Mesenchymal stem cell (in vitro differentiated cells and primary cell): ENCODE measurements around the gene SFMBT2.

Source experiments
- DNase-seq: peaks from one replicate; pipeline ENCODE4 v3.0.0-alpha.2; 2013
- H2AFZ ChIP-seq: one replicate; pipeline ENCODE4 v1.6.1; 2013; ENCODE audit warnings: low read depth, mild to moderate bottlenecking, control low read depth, inconsistent platforms, low read length, moderate library complexity
- H2AK5ac ChIP-seq: 2 replicates; pipeline ENCODE4 v1.6.1; 2013; ENCODE audit warnings: low read length, moderate library complexity, mild to moderate bottlenecking, inconsistent platforms; ENCODE audit not compliant: severe bottlenecking
- H2BK120ac ChIP-seq: one replicate; pipeline ENCODE4 v1.6.1; 2013; ENCODE audit warnings: low read depth, mild to moderate bottlenecking, inconsistent platforms, low read length, moderate library complexity
- H2BK12ac ChIP-seq, 2 experiments: one replicate each; pipeline ENCODE4 v1.6.1; 2013; ENCODE audit warnings: inconsistent platforms in 2 of 2, low read length in 2 of 2, mild to moderate bottlenecking in 2 of 2, moderate library complexity in 2 of 2, control low read depth in 1 of 2
- H2BK15ac ChIP-seq: one replicate; pipeline ENCODE4 v1.6.1; 2013; ENCODE audit warnings: mild to moderate bottlenecking, low read depth, inconsistent platforms; ENCODE audit not compliant: poor library complexity, severe bottlenecking
- H2BK5ac ChIP-seq: 2 replicates; pipeline ENCODE4 v1.6.1; 2013; ENCODE audit warnings: low read depth, mild to moderate bottlenecking, low read length, control low read depth, inconsistent platforms; ENCODE audit not compliant: poor library complexity, severe bottlenecking
- H3K14ac ChIP-seq, 2 experiments: one replicate each; pipeline ENCODE4 v1.6.1; 2013; ENCODE audit warnings: inconsistent platforms in 2 of 2, low read length in 2 of 2, control low read depth in 1 of 2, mild to moderate bottlenecking in 1 of 2, moderate library complexity in 1 of 2
- H3K18ac ChIP-seq, 2 experiments: one replicate each; pipeline ENCODE4 v1.6.1; 2013; ENCODE audit warnings: inconsistent platforms in 2 of 2, low read length in 2 of 2, control low read depth in 1 of 2, low read depth in 1 of 2, mild to moderate bottlenecking in 1 of 2
- H3K23ac ChIP-seq, 2 experiments: one replicate each; pipeline ENCODE4 v1.6.1; 2013; ENCODE audit warnings: inconsistent platforms in 2 of 2, low read length in 2 of 2, mild to moderate bottlenecking in 2 of 2, moderate library complexity in 2 of 2, control low read depth in 1 of 2
- H3K27ac ChIP-seq: 2 replicates; pipeline ENCODE4 v1.5.1; 2013; ENCODE audit warnings: mild to moderate bottlenecking, moderate library complexity, low read length, control low read depth, inconsistent platforms; ENCODE audit not compliant: poor library complexity, severe bottlenecking
- H3K27me3 ChIP-seq, 2 experiments: 2 replicates each; pipeline versions ENCODE4 v1.6.1 to v1.7.0; 2013; ENCODE audit warnings: low read length in 2 of 2, mild to moderate bottlenecking in 2 of 2, moderate library complexity in 2 of 2, control low read depth in 1 of 2, inconsistent platforms in 1 of 2; ENCODE audit not compliant: control insufficient read depth in 1 of 2, insufficient read depth in 1 of 2
- H3K36me3 ChIP-seq, 2 experiments: 2 replicates each; pipeline versions ENCODE4 v1.6.1 to v1.7.0; 2013; ENCODE audit warnings: low read length in 2 of 2, control low read depth in 1 of 2, inconsistent platforms in 1 of 2, low read depth in 1 of 2, mild to moderate bottlenecking in 1 of 2; ENCODE audit not compliant: insufficient read depth in 2 of 2, control insufficient read depth in 1 of 2
- H3K4ac ChIP-seq, 2 experiments: one replicate each; pipeline ENCODE4 v1.6.1; 2013; ENCODE audit warnings: inconsistent platforms in 2 of 2, low read length in 2 of 2, mild to moderate bottlenecking in 2 of 2, moderate library complexity in 2 of 2, control low read depth in 1 of 2, low read depth in 1 of 2
- H3K4me1 ChIP-seq: 2 replicates; pipeline ENCODE4 v1.6.1; 2013; ENCODE audit warnings: low read depth, low read length, control low read depth; ENCODE audit not compliant: control insufficient read depth, insufficient read depth
- H3K4me2 ChIP-seq: 2 replicates; pipeline ENCODE4 v1.6.1; 2013; ENCODE audit warnings: low read length, mild to moderate bottlenecking, inconsistent platforms; ENCODE audit not compliant: poor library complexity, severe bottlenecking
- H3K4me3 ChIP-seq, 2 experiments: 2 replicates each; pipeline versions ENCODE4 v1.5.1 to v1.7.0; 2013; ENCODE audit warnings: low read length in 2 of 2, mild to moderate bottlenecking in 2 of 2, control low read depth in 1 of 2, low read depth in 1 of 2; ENCODE audit not compliant: insufficient read depth in 1 of 2
- H3K79me1 ChIP-seq: replicated peaks from 2 replicates; pipeline ENCODE4 v1.6.1; 2013; ENCODE audit warnings: mild to moderate bottlenecking, control low read depth, low read length, inconsistent platforms; ENCODE audit not compliant: poor library complexity, severe bottlenecking
- H3K9ac ChIP-seq: 2 replicates; pipeline ENCODE4 v1.7.0; 2013; ENCODE audit warnings: mild to moderate bottlenecking, low read length, moderate library complexity
- H3K9me3 ChIP-seq: 2 replicates; pipeline ENCODE4 v1.7.0; 2013; ENCODE audit warnings: mild to moderate bottlenecking, low read length; ENCODE audit not compliant: control insufficient read depth
- H4K8ac ChIP-seq: one replicate; pipeline ENCODE4 v1.6.1; 2013; ENCODE audit warnings: inconsistent platforms, mild to moderate bottlenecking, low read length, moderate library complexity
- H4K91ac ChIP-seq: one replicate; pipeline ENCODE4 v1.6.1; 2013; ENCODE audit warnings: mild to moderate bottlenecking, low read length, inconsistent platforms
- WGBS: methylation state at CpG from one replicate; pipeline ENCODE4 v1.1.7; 2013; ENCODE audit warnings: mixed read lengths; 5-methylcytosine and 5-hydroxymethylcytosine counted together

The SFMBT2 gene

DNA sequence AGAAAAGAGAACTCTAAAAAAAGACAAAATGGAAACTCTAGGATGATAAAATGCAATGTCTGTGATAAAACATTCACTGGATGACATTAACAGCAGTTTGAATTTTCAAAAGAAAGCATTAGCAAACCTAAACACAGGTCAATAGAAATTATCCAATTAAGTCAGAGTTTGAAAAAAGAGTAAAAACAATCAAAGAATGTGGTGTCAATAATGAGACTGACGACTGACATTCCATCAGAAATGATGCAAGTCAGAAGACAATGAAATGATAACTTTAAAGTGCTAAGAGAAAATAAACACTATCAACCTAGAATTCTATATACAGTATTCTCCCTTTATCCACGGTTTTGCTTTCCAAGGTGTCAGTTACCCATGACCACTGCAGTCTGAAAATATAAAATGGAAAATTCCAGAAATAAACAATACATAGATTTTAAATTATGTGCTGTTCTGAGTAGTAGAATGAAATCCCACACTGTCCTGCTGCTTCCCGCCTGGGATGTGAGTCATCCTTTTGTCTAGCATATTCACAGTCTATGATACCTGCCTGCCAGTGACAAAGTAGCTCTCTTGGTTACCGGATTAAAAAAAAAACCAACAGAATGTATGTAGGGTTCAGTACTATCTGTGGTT is 38.3 kb upstream of the SFMBT2 start:
- WGBS: 80% methylated on average over 2 of the region's 4 CpGs
- Histone ChIP-seq H3K14ac (no peak overlapping the region), H2BK12ac (no peak overlapping the region), H3K4me3 (no peak overlapping the region), H3K4ac (no peak overlapping the region), H3K23ac (no peak overlapping the region), H3K18ac (no peak overlapping the region), H2BK120ac (no peak overlapping the region), H4K91ac (no peak overlapping the region), H3K4me2 (no peak overlapping the region), H3K27me3 (peaks cover 0 to 8% of the 10 kb centered on the region in 2 experiments), H2AFZ (no peak overlapping the region), H3K79me1 (no peaks in the 10 kb centered on the region), H2BK15ac (no peak overlapping the region), H2BK5ac (no peak overlapping the region), H3K4me1 (no peaks in the 10 kb centered on the region), H4K8ac (no peak overlapping the region), H2AK5ac (no peak overlapping the region), H3K9ac (no peak overlapping the region), H3K36me3 (no peaks in the 10 kb centered on the region), H3K9me3 (peaks cover 42% of the 10 kb centered on the region), H3K27ac (no peak overlapping the region)
- DNase-seq: no peak

DNA sequence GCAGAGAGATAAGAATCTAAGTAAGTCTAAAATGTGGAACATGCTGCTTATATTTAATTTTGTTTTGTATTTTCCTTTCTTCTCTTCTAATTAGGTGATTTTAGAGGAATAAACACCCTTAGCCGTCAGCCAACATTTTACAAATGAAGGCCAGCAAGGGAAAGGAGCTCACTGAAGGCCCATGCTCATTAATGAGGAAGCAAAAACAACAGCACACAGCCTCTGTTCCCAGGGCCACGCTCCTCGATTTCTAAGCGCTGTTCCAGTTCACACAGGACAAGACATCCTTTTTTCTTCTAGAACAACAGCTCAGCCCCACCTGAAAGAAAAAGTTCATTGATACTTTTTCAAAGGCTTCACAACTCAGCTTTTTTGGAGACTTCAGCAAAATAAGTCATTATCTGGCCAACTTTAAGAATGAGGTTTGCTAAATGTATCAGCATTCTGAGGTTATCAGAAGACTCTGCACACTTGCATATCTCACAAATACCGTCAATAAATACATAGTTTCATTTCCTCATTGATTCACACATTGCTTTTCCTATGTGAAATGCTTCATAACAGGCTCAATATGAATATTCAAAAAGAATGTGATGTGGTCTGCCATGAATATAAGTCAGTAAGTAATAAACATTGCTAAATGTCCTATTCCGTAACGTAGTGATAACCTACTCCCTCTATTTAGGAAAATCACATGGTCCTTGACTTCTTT is 34.8 kb upstream of the SFMBT2 start:
- Histone ChIP-seq H3K27me3 (peaks cover 0 to 23% of the 10 kb centered on the region in 2 experiments), H3K9me3 (peaks cover 31% of the 10 kb centered on the region), H2AFZ (no peak overlapping the region), H2BK5ac (no peak overlapping the region), H3K14ac (no peak overlapping the region), H3K9ac (no peak overlapping the region), H3K79me1 (no peaks in the 10 kb centered on the region), H3K4me3 (no peak overlapping the region), H3K23ac (no peak overlapping the region), H3K27ac (no peak overlapping the region), H3K18ac (no peak overlapping the region), H3K4me1 (no peaks in the 10 kb centered on the region), H4K91ac (no peak overlapping the region), H2BK12ac (no peak overlapping the region), H3K4ac (no peak overlapping the region), H2BK15ac (no peak overlapping the region), H2AK5ac (no peak overlapping the region), H3K36me3 (no peaks in the 10 kb centered on the region), H4K8ac (no peak overlapping the region), H2BK120ac (no peak overlapping the region), H3K4me2 (no peak overlapping the region)
- no peak for DNase-seq
- WGBS: 90% methylated on average over 7 of the region's 7 CpGs

DNA sequence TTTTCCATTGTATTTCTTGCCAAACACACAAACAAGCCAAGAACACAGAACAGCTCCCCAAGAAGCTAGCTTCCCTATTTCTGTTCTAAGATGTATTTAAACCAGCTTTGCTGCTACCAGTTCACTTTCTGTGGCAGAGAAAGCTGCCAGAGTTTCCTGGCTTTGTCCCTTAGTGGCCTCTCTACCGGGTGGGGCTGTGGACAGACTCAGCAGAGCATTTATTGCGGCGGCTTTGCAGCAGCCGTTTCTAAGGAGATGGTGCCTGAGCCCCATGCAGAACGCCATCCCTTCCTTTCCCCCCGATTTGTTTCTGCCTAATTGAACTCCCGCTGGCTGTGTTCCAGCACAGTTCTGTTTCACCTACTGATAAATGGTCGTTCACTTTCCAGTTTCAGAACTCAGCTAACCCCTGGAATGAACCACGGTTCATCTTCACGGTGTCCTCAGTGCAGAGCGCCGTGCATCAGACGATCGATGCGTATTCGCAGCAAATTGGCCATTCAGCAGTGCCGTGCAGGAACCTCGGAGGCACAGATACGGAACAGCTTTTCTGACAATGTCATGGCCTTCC is 33.8 kb upstream of the SFMBT2 start:
- Histone ChIP-seq H3K27ac (no peak overlapping the region), H2AFZ (no peak overlapping the region), H2BK120ac (no peak overlapping the region), H3K4ac (no peak overlapping the region), H4K91ac (no peak overlapping the region), H3K9ac (no peak overlapping the region), H3K14ac (no peak overlapping the region), H3K4me2 (no peak overlapping the region), H3K9me3 (peaks cover 24% of the 10 kb centered on the region), H2BK5ac (no peak overlapping the region), H3K4me3 (no peak overlapping the region), H3K27me3 (peaks cover 0 to 33% of the 10 kb centered on the region in 2 experiments), H2AK5ac (no peak overlapping the region), H2BK15ac (no peak overlapping the region), H2BK12ac (no peak overlapping the region), H3K79me1 (no peaks in the 10 kb centered on the region), H3K18ac (no peak overlapping the region), H3K23ac (no peak overlapping the region), H3K4me1 (no peaks in the 10 kb centered on the region), H3K36me3 (no peaks in the 10 kb centered on the region), H4K8ac (no peak overlapping the region)
- DNase-seq: no peak
- 90% methylated on average over 16 of the region's 19 CpGs for WGBS

DNA sequence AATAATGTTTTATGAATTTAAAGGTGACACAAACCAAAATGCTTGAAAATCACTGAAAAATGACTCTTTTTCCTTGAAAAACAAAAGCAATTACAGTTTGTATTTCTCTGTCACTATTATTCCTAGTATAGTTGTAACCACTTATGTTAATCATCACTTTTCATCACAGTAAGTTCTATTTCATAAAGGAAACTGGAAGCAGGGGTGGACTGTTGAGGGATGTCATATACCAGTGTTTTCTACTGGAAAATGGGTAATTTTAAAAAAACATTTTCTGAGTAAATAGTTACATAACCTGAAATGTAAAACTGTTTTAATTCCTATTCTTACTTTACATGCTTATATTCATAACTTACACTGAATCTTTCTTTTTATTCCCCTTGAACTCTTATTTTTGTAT is 32.2 kb upstream of the SFMBT2 start:
- Histone ChIP-seq H3K27me3 (peaks cover 0 to 47% of the 10 kb centered on the region in 2 experiments), H2BK5ac (no peak overlapping the region), H2BK12ac (no peak overlapping the region), H2BK15ac (no peak overlapping the region), H3K79me1 (no peaks in the 10 kb centered on the region), H3K18ac (no peak overlapping the region), H4K8ac (no peak overlapping the region), H3K4me1 (no peaks in the 10 kb centered on the region), H4K91ac (no peak overlapping the region), H2AK5ac (no peak overlapping the region), H3K14ac (no peak overlapping the region), H3K23ac (no peak overlapping the region), H2BK120ac (no peak overlapping the region), H3K9ac (no peak overlapping the region), H3K4me2 (no peak overlapping the region), H3K36me3 (no peaks in the 10 kb centered on the region), H3K4me3 (no peak overlapping the region), H3K27ac (no peak overlapping the region), H2AFZ (no peak overlapping the region), H3K9me3 (peaks cover 8% of the 10 kb centered on the region), H3K4ac (no peak overlapping the region)
- DNase-seq: no peak
